ENCODE results near the gene ARL4A. TPM values are rescaled to one million over a fixed set of nuclear protein-coding genes. Genes with fewer than 3 reads are reported as not detected.

The ARL4A gene
- total and polyA plus RNA-seq, 9 of the 15 experiments (the other 6 are each of a cell fraction or from before 2014, with no cell fraction given) = 118 to 688 (median 172) TPM

DNA sequence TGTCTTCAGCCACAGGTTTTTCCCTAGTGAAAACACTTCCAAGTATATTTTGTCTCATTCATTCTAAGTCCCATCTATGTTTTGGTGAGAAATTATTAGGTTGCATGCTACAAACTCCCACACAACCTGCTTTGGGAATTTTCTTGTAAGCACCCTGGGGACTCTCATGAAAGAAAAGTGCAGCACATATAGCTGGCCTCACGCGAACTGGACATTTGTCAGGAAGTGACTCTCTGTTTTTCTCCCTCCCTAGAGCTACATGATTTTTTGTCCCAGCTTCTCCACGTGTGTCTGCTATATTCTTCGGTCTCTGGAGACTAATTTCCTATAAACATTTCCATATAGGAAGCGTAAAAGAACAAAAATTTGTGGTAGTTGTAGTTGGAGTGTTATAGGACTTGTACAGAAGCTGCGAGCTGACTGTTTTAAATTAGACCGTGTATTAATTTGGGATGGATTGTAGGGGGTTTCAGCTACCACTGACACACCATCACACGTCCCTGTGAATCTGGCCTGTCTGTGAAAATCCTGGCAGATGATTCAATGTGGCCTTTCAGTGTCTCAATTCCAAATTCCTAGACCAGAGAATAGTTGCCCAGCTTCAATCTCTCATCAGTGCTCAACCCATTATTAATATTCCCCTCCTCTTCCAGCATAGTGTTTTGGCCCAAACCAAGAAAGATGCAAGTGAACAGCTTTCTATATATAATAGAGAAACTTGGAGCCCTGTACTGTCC lies 40.2 kb downstream of the ARL4A start:
- Histone ChIP-seq H3K4me2 (ENCODE audit: insufficient read depth, low read length) (peak overlapping the region; percentile 66), H3K27me3 (ENCODE audit: control insufficient read depth in 2 of 2, insufficient read depth in 2 of 2, low read length in 2 of 2) (no peaks in the 10 kb centered on the region), H3K27ac (ENCODE audit: extremely low read depth, low read depth, low read length) (peak overlapping the region; percentile 95), H3K4me3 (no peak overlapping the region), H3K36me3 (ENCODE audit: control insufficient read depth, insufficient read depth, low read length) (no peaks in the 10 kb centered on the region), H3K9ac (ENCODE audit: insufficient read depth in 1 of 2, low read depth in 2 of 2, low read length in 2 of 2) (peak overlapping the region in 1 of 2 experiments; percentile 71; a peak in 2 of 4 replicates), H3K4me1 (replicated peaks in 1 of 2; ENCODE audit: control insufficient read depth in 2 of 2, insufficient read depth in 2 of 2, low read length in 2 of 2) (peaks cover 12 to 73% of the 10 kb centered on the region in 2 experiments), H2AFZ (ENCODE audit: low read depth, low read length) (peak overlapping the region; percentile 52), H3K79me2 (ENCODE audit: control insufficient read depth, insufficient read depth, low read length) (peaks cover 69% of the 10 kb centered on the region), H3K9me3 (replicated peaks; ENCODE audit: control insufficient read depth, insufficient read depth, low read depth, low read length) (no peaks in the 10 kb centered on the region), H4K20me1 (replicated peaks; ENCODE audit: control insufficient read depth, insufficient read depth, low read length) (no peaks in the 10 kb centered on the region), H3K9me1 (ENCODE audit: control insufficient read depth, insufficient read depth, low read length) (no peaks in the 10 kb centered on the region)
- CTCF ChIA-PET (ENCODE audit: low intra/inter-chr PET ratio) = no interaction called here
- POLR2A ChIA-PET = interaction anchor here (0.5 to 4.6 kb wide), 10 partner anchors 10 to 334 kb away, joined by 3 to 52 read pairs (median 4); partner anchors contain the start of gene ARL4A
- in situ Hi-C loops (cut with MboI) = no loop called here
- no TSS peak for BruUV-seq (replicated peaks)
- DNase-seq (ENCODE audit: extremely low read depth in 1 of 4, low spot score in 3 of 4) (peak in 1 of 4 experiments; percentile 63), ATAC-seq (peak; percentile 8), FAIRE-seq (peak; percentile 29)
- intact Hi-C loops (cut with micrococcal nuclease) = no loop called here
- 8% methylated on average over 8 of the region's 8 CpGs for WGBS (ENCODE audit: insufficient coverage, low coverage, missing lambda C conversion rate)
- TF ChIP-seq RBM14 (IDR thresholded peaks at IDR 0.05; ENCODE audit: borderline replicate concordance, insufficient read depth, low read depth, low read length) (no peak), SP1 (CRISPR knock-in tag; IDR thresholded peaks at IDR 0.05) (no peak), LARP7 (IDR thresholded peaks at IDR 0.05) (no peak), NR2C1 (IDR thresholded peaks at IDR 0.05) (no peak), NR2C1 (tag; IDR thresholded peaks at IDR 0.05) (no peak), ZNF707 (CRISPR knock-in tag; conservative IDR thresholded peaks at IDR 0.05) (no peak), ZNF764 (CRISPR knock-in tag; IDR thresholded peaks at IDR 0.05; ENCODE audit: low read depth) (no peak), FOXA1 (IDR thresholded peaks at IDR 0.05; ENCODE audit: borderline replicate concordance) (no peak)
- TF ChIP-seq, protein P1, sequence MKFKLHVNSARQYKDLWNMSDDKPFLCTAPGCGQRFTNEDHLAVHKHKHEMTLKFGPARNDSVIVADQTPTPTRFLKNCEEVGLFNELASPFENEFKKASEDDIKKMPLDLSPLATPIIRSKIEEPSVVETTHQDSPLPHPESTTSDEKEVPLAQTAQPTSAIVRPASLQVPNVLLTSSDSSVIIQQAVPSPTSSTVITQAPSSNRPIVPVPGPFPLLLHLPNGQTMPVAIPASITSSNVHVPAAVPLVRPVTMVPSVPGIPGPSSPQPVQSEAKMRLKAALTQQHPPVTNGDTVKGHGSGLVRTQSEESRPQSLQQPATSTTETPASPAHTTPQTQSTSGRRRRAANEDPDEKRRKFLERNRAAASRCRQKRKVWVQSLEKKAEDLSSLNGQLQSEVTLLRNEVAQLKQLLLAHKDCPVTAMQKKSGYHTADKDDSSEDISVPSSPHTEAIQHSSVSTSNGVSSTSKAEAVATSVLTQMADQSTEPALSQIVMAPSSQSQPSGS (CRISPR knock-in tag; IDR thresholded peaks at IDR 0.05) = no peak
- TF ChIP-seq, protein P2, sequence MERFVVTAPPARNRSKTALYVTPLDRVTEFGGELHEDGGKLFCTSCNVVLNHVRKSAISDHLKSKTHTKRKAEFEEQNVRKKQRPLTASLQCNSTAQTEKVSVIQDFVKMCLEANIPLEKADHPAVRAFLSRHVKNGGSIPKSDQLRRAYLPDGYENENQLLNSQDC (CRISPR knock-in tag; IDR thresholded peaks at IDR 0.05) = no peak
- TF ChIP-seq, protein P3, sequence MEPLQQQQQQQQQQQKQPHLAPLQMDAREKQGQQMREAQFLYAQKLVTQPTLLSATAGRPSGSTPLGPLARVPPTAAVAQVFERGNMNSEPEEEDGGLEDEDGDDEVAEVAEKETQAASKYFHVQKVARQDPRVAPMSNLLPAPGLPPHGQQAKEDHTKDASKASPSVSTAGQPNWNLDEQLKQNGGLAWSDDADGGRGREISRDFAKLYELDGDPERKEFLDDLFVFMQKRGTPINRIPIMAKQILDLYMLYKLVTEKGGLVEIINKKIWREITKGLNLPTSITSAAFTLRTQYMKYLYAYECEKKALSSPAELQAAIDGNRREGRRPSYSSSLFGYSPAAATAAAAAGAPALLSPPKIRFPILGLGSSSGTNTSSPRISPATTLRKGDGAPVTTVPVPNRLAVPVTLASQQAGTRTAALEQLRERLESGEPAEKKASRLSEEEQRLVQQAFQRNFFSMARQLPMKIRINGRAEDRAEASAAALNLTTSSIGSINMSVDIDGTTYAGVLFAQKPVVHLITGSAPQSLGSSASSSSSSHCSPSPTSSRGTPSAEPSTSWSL (CRISPR knock-in tag; IDR thresholded peaks at IDR 0.05; ENCODE audit: borderline replicate concordance) = no peak
- TF ChIP-seq, protein P4, sequence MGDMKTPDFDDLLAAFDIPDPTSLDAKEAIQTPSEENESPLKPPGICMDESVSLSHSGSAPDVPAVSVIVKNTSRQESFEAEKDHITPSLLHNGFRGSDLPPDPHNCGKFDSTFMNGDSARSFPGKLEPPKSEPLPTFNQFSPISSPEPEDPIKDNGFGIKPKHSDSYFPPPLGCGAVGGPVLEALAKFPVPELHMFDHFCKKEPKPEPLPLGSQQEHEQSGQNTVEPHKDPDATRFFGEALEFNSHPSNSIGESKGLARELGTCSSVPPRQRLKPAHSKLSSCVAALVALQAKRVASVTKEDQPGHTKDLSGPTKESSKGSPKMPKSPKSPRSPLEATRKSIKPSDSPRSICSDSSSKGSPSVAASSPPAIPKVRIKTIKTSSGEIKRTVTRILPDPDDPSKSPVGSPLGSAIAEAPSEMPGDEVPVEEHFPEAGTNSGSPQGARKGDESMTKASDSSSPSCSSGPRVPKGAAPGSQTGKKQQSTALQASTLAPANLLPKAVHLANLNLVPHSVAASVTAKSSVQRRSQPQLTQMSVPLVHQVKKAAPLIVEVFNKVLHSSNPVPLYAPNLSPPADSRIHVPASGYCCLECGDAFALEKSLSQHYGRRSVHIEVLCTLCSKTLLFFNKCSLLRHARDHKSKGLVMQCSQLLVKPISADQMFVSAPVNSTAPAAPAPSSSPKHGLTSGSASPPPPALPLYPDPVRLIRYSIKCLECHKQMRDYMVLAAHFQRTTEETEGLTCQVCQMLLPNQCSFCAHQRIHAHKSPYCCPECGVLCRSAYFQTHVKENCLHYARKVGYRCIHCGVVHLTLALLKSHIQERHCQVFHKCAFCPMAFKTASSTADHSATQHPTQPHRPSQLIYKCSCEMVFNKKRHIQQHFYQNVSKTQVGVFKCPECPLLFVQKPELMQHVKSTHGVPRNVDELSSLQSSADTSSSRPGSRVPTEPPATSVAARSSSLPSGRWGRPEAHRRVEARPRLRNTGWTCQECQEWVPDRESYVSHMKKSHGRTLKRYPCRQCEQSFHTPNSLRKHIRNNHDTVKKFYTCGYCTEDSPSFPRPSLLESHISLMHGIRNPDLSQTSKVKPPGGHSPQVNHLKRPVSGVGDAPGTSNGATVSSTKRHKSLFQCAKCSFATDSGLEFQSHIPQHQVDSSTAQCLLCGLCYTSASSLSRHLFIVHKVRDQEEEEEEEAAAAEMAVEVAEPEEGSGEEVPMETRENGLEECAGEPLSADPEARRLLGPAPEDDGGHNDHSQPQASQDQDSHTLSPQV (IDR thresholded peaks at IDR 0.05) = peak; percentile 79
- TF ChIP-seq, protein P5, sequence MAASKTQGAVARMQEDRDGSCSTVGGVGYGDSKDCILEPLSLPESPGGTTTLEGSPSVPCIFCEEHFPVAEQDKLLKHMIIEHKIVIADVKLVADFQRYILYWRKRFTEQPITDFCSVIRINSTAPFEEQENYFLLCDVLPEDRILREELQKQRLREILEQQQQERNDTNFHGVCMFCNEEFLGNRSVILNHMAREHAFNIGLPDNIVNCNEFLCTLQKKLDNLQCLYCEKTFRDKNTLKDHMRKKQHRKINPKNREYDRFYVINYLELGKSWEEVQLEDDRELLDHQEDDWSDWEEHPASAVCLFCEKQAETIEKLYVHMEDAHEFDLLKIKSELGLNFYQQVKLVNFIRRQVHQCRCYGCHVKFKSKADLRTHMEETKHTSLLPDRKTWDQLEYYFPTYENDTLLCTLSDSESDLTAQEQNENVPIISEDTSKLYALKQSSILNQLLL (CRISPR knock-in tag; IDR thresholded peaks at IDR 0.05; ENCODE audit: borderline replicate concordance) = no peak
